ENCODE data around the gene LRRTM1.

- no peak for TF ChIP-seq SP1 (IDR thresholded peaks at IDR 0.05; ENCODE audit: low read depth, low read length)
- no peak for TF ChIP-seq EGR1 (IDR thresholded peaks at IDR 0.05; ENCODE audit: borderline replicate concordance, low read depth, low read length)
- no peak for TF ChIP-seq POLR2AphosphoS5 (IDR thresholded peaks at IDR 0.05; ENCODE audit: low read depth, low read length)
- TF ChIP-seq YY1 (IDR thresholded peaks at IDR 0.05; ENCODE audit: low read depth, low read length): no peak
- no peak for TF ChIP-seq TEAD4 (IDR thresholded peaks at IDR 0.05; ENCODE audit: low read depth, low read length)
- TF ChIP-seq SIRT6 (IDR thresholded peaks at IDR 0.05; ENCODE audit: low read length): no peak
- no peak for TF ChIP-seq EZH2 (IDR thresholded peaks at IDR 0.05; ENCODE audit: low read depth, low read length, severe bottlenecking)
- TF ChIP-seq, protein P1, sequence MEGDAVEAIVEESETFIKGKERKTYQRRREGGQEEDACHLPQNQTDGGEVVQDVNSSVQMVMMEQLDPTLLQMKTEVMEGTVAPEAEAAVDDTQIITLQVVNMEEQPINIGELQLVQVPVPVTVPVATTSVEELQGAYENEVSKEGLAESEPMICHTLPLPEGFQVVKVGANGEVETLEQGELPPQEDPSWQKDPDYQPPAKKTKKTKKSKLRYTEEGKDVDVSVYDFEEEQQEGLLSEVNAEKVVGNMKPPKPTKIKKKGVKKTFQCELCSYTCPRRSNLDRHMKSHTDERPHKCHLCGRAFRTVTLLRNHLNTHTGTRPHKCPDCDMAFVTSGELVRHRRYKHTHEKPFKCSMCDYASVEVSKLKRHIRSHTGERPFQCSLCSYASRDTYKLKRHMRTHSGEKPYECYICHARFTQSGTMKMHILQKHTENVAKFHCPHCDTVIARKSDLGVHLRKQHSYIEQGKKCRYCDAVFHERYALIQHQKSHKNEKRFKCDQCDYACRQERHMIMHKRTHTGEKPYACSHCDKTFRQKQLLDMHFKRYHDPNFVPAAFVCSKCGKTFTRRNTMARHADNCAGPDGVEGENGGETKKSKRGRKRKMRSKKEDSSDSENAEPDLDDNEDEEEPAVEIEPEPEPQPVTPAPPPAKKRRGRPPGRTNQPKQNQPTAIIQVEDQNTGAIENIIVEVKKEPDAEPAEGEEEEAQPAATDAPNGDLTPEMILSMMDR (IDR thresholded peaks at IDR 0.05; ENCODE audit: control extremely low read depth in 1 of 3, insufficient read depth in 1 of 3, low read depth in 1 of 3, low read length in 3 of 3): no peak
- TF ChIP-seq, protein P2, sequence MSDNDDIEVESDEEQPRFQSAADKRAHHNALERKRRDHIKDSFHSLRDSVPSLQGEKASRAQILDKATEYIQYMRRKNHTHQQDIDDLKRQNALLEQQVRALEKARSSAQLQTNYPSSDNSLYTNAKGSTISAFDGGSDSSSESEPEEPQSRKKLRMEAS (IDR thresholded peaks at IDR 0.05): no peak
Measured at GRCh38 chr2:80298954-80299353, 5.6 kb downstream of the LRRTM1 start.
